Testis (tissue), 3 donors: ENCODE results near the gene TWNK. TPM values are rescaled to one million over a fixed set of nuclear protein-coding genes. Genes with fewer than 3 reads are reported as not detected.
A peak's percentile ranks its signal among the peaks of the same experiment; 100 is the strongest.

Experiments
- DNase-seq: peaks from one replicate; pipeline ENCODE4 v3.0.0-alpha.2; 2019
- H3K27ac ChIP-seq, 2 donors: fragments of 200-600 bp; sonication (generic); one replicate each; pipeline ENCODE4 v1.5.1; 2019
- H3K27me3 ChIP-seq: fragments of 200-600 bp; sonication (generic); one replicate; pipeline ENCODE4 v1.5.1; 2019
- H3K36me3 ChIP-seq: fragments of 200-600 bp; sonication (generic); one replicate; pipeline ENCODE4 v1.5.1; 2017; ENCODE audit warnings: low read depth; ENCODE audit errors: missing control alignments
- H3K4me1 ChIP-seq: fragments of 200-600 bp; sonication (generic); one replicate; pipeline ENCODE4 v1.5.1; 2019
- H3K4me3 ChIP-seq, 2 donors: fragments of 200-600 bp; sonication (generic); one replicate each; pipeline ENCODE4 v1.5.1; 2017 to 2019
- H3K9me3 ChIP-seq: fragments of 200-600 bp; sonication (generic); one replicate; pipeline ENCODE4 v1.5.1; 2017
- POLR2A ChIP-seq: fragments of 450-650 bp; IDR thresholded peaks from one replicate; pipeline ENCODE4 v1.6.1; 2017; ENCODE audit warnings: antibody characterized with exemption, mild to moderate bottlenecking, moderate library complexity
- WGBS, 2 donors: methylation state at CpG; one replicate each; pipeline ENCODE4 v1.1.5; 2018; 5-methylcytosine and 5-hydroxymethylcytosine counted together
- intact Hi-C: fragments of 100-400 bp; cut with DNase I; formaldehyde crosslinking; loops from one replicate; pipeline ENCODE4 v1.15.1; 2023; ENCODE audit warnings: low total_unique reads
- polyA plus RNA-seq: library from polyadenylated mRNA; stranded (reverse); fragments of 350-450 nt; fragmentation: Illumina TruSeq; extraction: RNeasy Lipid Tissue Mini Kit (QIAGEN cat#74804); gene quantifications from one replicate; pipeline ENCODE4 v1.2.3, GENCODE V29; 2014; ENCODE audit warnings: low read depth, low replicate concordance; ENCODE audit not compliant: insufficient read depth
- total RNA-seq, 2 donors: library from RNA; depleted of rRNA; stranded (reverse); fragments of >200 nt; gene quantifications; one replicate each; pipeline ENCODE4 v1.2.3, GENCODE V29; 2016
- TF ChIP-seq, protein P1 (sequence below), 3 experiments: fragments of 450-650 bp in 2 of 3; fragments of 200-600 bp in 1 of 3; sonication (generic) in 1 of 3; IDR thresholded peaks; one replicate each; pipeline ENCODE4 v1.5.1; 2016 to 2019; ENCODE audit warnings: antibody characterized with exemption in 3 of 3, mild to moderate bottlenecking in 2 of 3, moderate library complexity in 1 of 3

The TWNK gene
- total and polyA plus RNA-seq, 3 donors from 2014 or later, result 24.4 to 31.1 (median 26.4) TPM

GRCh38 chr10:100965820-100966219 lies 21.5 kb upstream of the TWNK start:
- no peaks in the 10 kb centered on the region for H3K36me3 ChIP-seq
- no peak overlapping the region for H3K4me3 ChIP-seq
- peaks cover 21% of the 10 kb centered on the region for H3K4me1 ChIP-seq
- H3K9me3 ChIP-seq, result no peaks in the 10 kb centered on the region
- H3K27ac ChIP-seq, result no peak overlapping the region
- 57 to 66% methylated on average over 5 of the region's 5 CpGs for WGBS, 2 donors
- H3K27me3 ChIP-seq, result no peaks in the 10 kb centered on the region
- no peak for DNase-seq
- TF ChIP-seq, protein P1, sequence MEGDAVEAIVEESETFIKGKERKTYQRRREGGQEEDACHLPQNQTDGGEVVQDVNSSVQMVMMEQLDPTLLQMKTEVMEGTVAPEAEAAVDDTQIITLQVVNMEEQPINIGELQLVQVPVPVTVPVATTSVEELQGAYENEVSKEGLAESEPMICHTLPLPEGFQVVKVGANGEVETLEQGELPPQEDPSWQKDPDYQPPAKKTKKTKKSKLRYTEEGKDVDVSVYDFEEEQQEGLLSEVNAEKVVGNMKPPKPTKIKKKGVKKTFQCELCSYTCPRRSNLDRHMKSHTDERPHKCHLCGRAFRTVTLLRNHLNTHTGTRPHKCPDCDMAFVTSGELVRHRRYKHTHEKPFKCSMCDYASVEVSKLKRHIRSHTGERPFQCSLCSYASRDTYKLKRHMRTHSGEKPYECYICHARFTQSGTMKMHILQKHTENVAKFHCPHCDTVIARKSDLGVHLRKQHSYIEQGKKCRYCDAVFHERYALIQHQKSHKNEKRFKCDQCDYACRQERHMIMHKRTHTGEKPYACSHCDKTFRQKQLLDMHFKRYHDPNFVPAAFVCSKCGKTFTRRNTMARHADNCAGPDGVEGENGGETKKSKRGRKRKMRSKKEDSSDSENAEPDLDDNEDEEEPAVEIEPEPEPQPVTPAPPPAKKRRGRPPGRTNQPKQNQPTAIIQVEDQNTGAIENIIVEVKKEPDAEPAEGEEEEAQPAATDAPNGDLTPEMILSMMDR (IDR thresholded peaks at IDR 0.05), result no peak
- TF ChIP-seq POLR2A, result no peak
- intact Hi-C loops, result no loop called here

GRCh38 chr10:100966887-100967286 lies 20.5 kb upstream of the TWNK start:
- H3K36me3 ChIP-seq, result no peaks in the 10 kb centered on the region
- H3K4me1 ChIP-seq, result peaks cover 21% of the 10 kb centered on the region
- H3K9me3 ChIP-seq, result no peaks in the 10 kb centered on the region
- no peak for DNase-seq
- H3K27ac ChIP-seq, result no peak overlapping the region
- intact Hi-C loops, result no loop called here
- WGBS, 2 donors, result 75 to 87% methylated on average over 2 of the region's 2 CpGs
- TF ChIP-seq, protein P1 (IDR thresholded peaks at IDR 0.05), result no peak
- no peak for TF ChIP-seq POLR2A
- H3K4me3 ChIP-seq, result no peak overlapping the region
- no peaks in the 10 kb centered on the region for H3K27me3 ChIP-seq

DNA sequence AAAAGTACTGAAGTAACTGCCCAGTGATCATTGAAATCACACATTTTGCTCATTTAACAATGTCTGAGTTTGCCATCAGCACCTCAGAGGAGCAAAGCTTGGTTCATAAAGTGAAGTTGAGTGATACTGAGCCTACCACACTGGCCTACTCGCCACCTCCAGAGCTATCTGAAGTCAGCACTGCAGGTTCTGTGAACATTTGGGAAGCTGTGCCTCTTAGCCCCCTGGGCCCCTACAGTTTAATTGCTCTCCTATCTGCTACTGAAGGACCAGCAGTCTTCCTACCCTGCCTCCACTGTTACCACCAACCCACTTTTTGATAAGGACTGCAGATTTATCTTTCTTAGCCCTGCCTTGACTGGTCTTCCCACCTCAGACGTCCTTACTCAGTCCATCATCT lies 20.0 kb upstream of the TWNK start:
- WGBS, 2 donors, result 80 to 85% methylated on average over 2 of the region's 2 CpGs
- H3K36me3 ChIP-seq, result no peaks in the 10 kb centered on the region
- no peak for DNase-seq
- H3K27me3 ChIP-seq, result no peaks in the 10 kb centered on the region
- peaks cover 21% of the 10 kb centered on the region for H3K4me1 ChIP-seq
- no peak overlapping the region for H3K27ac ChIP-seq
- no peaks in the 10 kb centered on the region for H3K9me3 ChIP-seq
- TF ChIP-seq POLR2A, result no peak
- TF ChIP-seq, protein P1 (IDR thresholded peaks at IDR 0.05), result no peak
- intact Hi-C loops, result no loop called here
- H3K4me3 ChIP-seq, result no peak overlapping the region

DNA sequence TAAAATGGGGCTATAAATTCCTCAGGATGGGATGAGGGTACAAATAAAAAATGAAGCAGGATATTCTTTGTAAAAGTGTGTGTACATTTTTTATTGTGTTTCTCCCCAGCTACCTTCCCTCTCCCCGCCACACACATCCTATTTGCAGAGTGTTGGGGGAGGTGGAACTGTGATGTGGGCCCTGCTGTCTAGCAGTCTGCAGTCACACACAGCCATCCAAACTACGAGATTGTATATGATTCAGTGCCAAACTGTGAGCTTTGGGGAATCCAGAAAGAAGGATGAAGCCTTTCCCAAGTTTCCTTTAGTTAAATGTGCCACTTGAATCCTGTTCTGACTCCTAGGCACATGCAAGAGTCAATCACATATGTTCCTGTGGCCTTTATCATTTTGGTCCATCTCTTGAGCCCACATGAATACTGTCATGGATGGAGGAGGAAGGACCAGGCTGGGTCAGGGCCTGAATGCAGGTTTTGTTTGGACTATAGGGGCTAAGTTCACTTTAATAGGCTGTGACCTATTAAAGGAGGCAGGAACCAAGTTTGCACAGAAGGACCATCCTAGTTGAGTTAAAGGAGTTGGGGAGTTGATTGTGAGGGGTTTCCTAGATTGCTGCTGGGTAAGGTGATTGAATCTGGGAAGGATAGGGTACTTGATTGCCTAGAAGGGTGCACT lies 19.1 kb upstream of the TWNK start:
- intact Hi-C loops, result no loop called here
- no peak for TF ChIP-seq POLR2A
- TF ChIP-seq, protein P1 (IDR thresholded peaks at IDR 0.05), result no peak
- H3K4me3 ChIP-seq, result no peak overlapping the region
- no peaks in the 10 kb centered on the region for H3K27me3 ChIP-seq
- H3K36me3 ChIP-seq, result no peaks in the 10 kb centered on the region
- WGBS, 2 donors, result 81 to 92% methylated on average over 2 of the region's 2 CpGs
- H3K9me3 ChIP-seq, result no peaks in the 10 kb centered on the region
- no peak overlapping the region for H3K27ac ChIP-seq
- peaks cover 21% of the 10 kb centered on the region for H3K4me1 ChIP-seq
- no peak for DNase-seq

GRCh38 chr10:100968863-100969186 lies 18.5 kb upstream of the TWNK start:
- intact Hi-C loops, result no loop called here
- no peaks in the 10 kb centered on the region for H3K9me3 ChIP-seq
- TF ChIP-seq, protein P1 (IDR thresholded peaks at IDR 0.05), result no peak
- no peak for TF ChIP-seq POLR2A
- no peak overlapping the region for H3K27ac ChIP-seq
- peaks cover 21% of the 10 kb centered on the region for H3K4me1 ChIP-seq
- WGBS, 2 donors, result 21 to 25% methylated on average over 7 to 9 of the region's 9 CpGs
- no peaks in the 10 kb centered on the region for H3K27me3 ChIP-seq
- DNase-seq, result no peak
- no peaks in the 10 kb centered on the region for H3K36me3 ChIP-seq
- H3K4me3 ChIP-seq, result peak overlapping the region; percentile 52 to 63
